K562 (cell line): ENCODE measurements around the gene TTLL3. TPM values are rescaled to one million over a fixed set of nuclear protein-coding genes. Genes with fewer than 3 reads are reported as not detected.

Experiments
- BRCA1 ChIP-seq, 2 experiments: fragments of 450-650 bp in 1 of 2; sonication (generic) in 1 of 2; formaldehyde crosslinking in 1 of 2; IDR thresholded peaks; 2 replicates each; pipeline versions ENCODE4 v1.5.0 to v1.6.1; 2017 to 2020; ENCODE audit warnings: mild to moderate bottlenecking in 1 of 2, missing genetic modification reagents in 1 of 2
- ETV5 ChIP-seq: sonication (generic); formaldehyde crosslinking; IDR thresholded peaks from 2 replicates; pipeline ENCODE4 v1.4.0; 2020; ENCODE audit warnings: low read depth, mild to moderate bottlenecking, missing genetic modification reagents
- GABPB2 ChIP-seq: fragments of 250-450 bp; sonication (Bioruptor Pico); conservative IDR thresholded peaks from 2 replicates; pipeline ENCODE4 v1.5.1; 2021; ENCODE audit warnings: mild to moderate bottlenecking
- GATA2 ChIP-seq: sonication (generic); formaldehyde crosslinking; IDR thresholded peaks from 2 replicates; pipeline ENCODE4 v1.4.0; 2020; ENCODE audit warnings: mild to moderate bottlenecking, missing genetic modification reagents
- MLX ChIP-seq, 2 experiments: fragments of 450-650 bp in 1 of 2; sonication (generic) in 1 of 2; formaldehyde crosslinking; conservative IDR thresholded peaks; 2 replicates each; pipeline versions ENCODE4 v1.4.0 to v1.8.1; 2020 to 2022; ENCODE audit warnings: mild to moderate bottlenecking in 1 of 2, missing genetic modification reagents in 1 of 2
- NONO ChIP-seq, 2 experiments: fragments of 200-400 bp in 1 of 2; fragments of 450-650 bp in 1 of 2; formaldehyde crosslinking in 1 of 2; IDR thresholded peaks; 2 replicates each; pipeline ENCODE4 v1.6.1; 2017; ENCODE audit warnings: low read depth in 2 of 2, mild to moderate bottlenecking in 2 of 2, moderate library complexity in 2 of 2, low read length in 1 of 2
- POLR2AphosphoS5 ChIP-seq: IDR thresholded peaks from 2 replicates; pipeline ENCODE4 v1.6.1; 2011; ENCODE audit warnings: mild to moderate bottlenecking, low read depth, low read length, moderate library complexity; ENCODE audit not compliant: control insufficient read depth, insufficient read depth
- POLR3G ChIP-seq: IDR thresholded peaks from 2 replicates; pipeline ENCODE4 v1.6.1; 2011; ENCODE audit not compliant: insufficient read length, insufficient replicate concordance; ENCODE audit errors: extremely low read depth
- SREBF2 ChIP-seq: sonication (generic); formaldehyde crosslinking; IDR thresholded peaks from 2 replicates; pipeline ENCODE4 v1.4.0; 2020; ENCODE audit warnings: mild to moderate bottlenecking, missing genetic modification reagents
- SRF ChIP-seq, 2 experiments: fragments of 250-450, 450-650 bp in 1 of 2; sonication (Bioruptor Pico) in 1 of 2; sonication (generic) in 1 of 2; formaldehyde crosslinking; IDR thresholded peaks; 2 replicates each; pipeline versions ENCODE4 v1.5.0 to v1.5.1; 2020 to 2022; ENCODE audit warnings: mild to moderate bottlenecking in 1 of 2, missing genetic modification reagents in 1 of 2
- SRSF1 ChIP-seq: fragments of 200-400 bp; formaldehyde crosslinking; IDR thresholded peaks from 2 replicates; pipeline ENCODE4 v1.6.1; 2017; ENCODE audit warnings: mild to moderate bottlenecking, low read depth, low read length, moderate library complexity
- STAT5A ChIP-seq: IDR thresholded peaks from 2 replicates; pipeline ENCODE4 v1.6.1; 2012; ENCODE audit warnings: low read length, inconsistent platforms, borderline replicate concordance
- TARDBP ChIP-seq: fragments of 450-650 bp; IDR thresholded peaks from 2 replicates; pipeline ENCODE4 v1.6.1; 2016
- THAP12 ChIP-seq: fragments of 250-450 bp; sonication (Bioruptor Pico); IDR thresholded peaks from 2 replicates; pipeline ENCODE4 v1.9.0; 2021; ENCODE audit warnings: mild to moderate bottlenecking, inconsistent platforms
- YY1 ChIP-seq, 3 experiments: IDR thresholded peaks; 2 replicates each; pipeline ENCODE4 v1.6.1; 2011; ENCODE audit warnings: low read length in 2 of 3, mild to moderate bottlenecking in 2 of 3, moderate library complexity in 2 of 3, borderline replicate concordance in 1 of 3, control low read depth in 1 of 3, low read depth in 1 of 3; ENCODE audit not compliant: insufficient read depth in 3 of 3, insufficient replicate concordance in 2 of 3, control insufficient read depth in 1 of 3, insufficient read length in 1 of 3; ENCODE audit errors: extremely low read depth in 1 of 3
- ZBTB17 ChIP-seq: fragments of 450-650 bp; formaldehyde crosslinking; IDR thresholded peaks from 2 replicates; pipeline ENCODE4 v1.4.0; 2020; ENCODE audit warnings: mild to moderate bottlenecking
- ZNF280A ChIP-seq: fragments of 450-650 bp; IDR thresholded peaks from 2 replicates; pipeline ENCODE4 v1.6.1; 2018; ENCODE audit warnings: mild to moderate bottlenecking, low read depth; ENCODE audit not compliant: partially characterized antibody
- ZNF444 ChIP-seq: fragments of 250-450 bp; sonication (Bioruptor Pico); IDR thresholded peaks from 2 replicates; pipeline ENCODE4 v1.4.0; 2020; ENCODE audit warnings: mild to moderate bottlenecking, moderate library complexity
- ZNF655 ChIP-seq: fragments of 250-450 bp; sonication (Bioruptor Pico); IDR thresholded peaks from 2 replicates; pipeline ENCODE4 v1.5.0; 2021
- ZNF785 ChIP-seq: fragments of 250-450 bp; sonication (Bioruptor Pico); IDR thresholded peaks from 2 replicates; pipeline ENCODE4 v1.4.0; 2020; ENCODE audit warnings: mild to moderate bottlenecking
- ZZZ3 ChIP-seq: fragments of 450-650 bp; IDR thresholded peaks from 2 replicates; pipeline ENCODE4 v1.6.1; 2016; ENCODE audit warnings: antibody characterized with exemption, mild to moderate bottlenecking, moderate library complexity
- polyA plus RNA-seq, 8 experiments: library from polyadenylated mRNA; depleted of rRNA in 4 of 8; stranded (reverse) in 5 of 8; unstranded in 3 of 8; fragments of >200 nt; fragmentation: Nextera tagmentation in 2 of 8; fragmentation: Illumina TruSeq in 1 of 8; extraction: Ambion mirVana in 2 of 8; extraction: Trizol in 1 of 8; gene quantifications; 2 replicates each; pipeline versions ENCODE4 v1.2.1 to v1.2.3, GENCODE V29; 2011 to 2014; ENCODE audit warnings: inconsistent platforms in 1 of 8, missing spikeins in 1 of 8
- total RNA-seq, 7 experiments: library from RNA; depleted of rRNA in 6 of 7; stranded (reverse); fragments of >200 nt in 6 of 7; fragmentation: Illumina TruSeq in 2 of 7; extraction: Trizol in 2 of 7; gene quantifications; 2 replicates each; pipeline versions ENCODE4 v1.2.1 to v1.2.3, GENCODE V29; 2011 to 2021; ENCODE audit warnings: low replicate concordance in 1 of 7

The TTLL3 gene
- total and polyA plus RNA-seq, 9 of the 15 experiments (the other 6 are each of a cell fraction or from before 2014, with no cell fraction given) = 8.9 to 106 (median 33.2) TPM

GRCh38 chr3:9843715-9844438 is 33.8 kb downstream of the TTLL3 start, which contains the start of gene RPUSD3 (continued):
- TF ChIP-seq ZNF280A (no peak), MLX (CRISPR knock-in tag; conservative IDR thresholded peaks at IDR 0.05) (no peak), ZNF655 (no peak), NONO (IDR thresholded peaks at IDR 0.05; ENCODE audit: low read depth in 2 of 2, low read length in 1 of 2) (peak in 1 of 2 experiments; percentile 49; a peak in 1 of 4 replicates), STAT5A (no peak), ZZZ3 (no peak), GABPB2 (CRISPR knock-in tag) (no peak; the same call in 1 of the 2 replicates), SRF (CRISPR knock-in tag; IDR thresholded peaks at IDR 0.05) (peak in 1 of 2 experiments; percentile 56; a peak in 1 of 4 replicates), POLR2AphosphoS5 (peak; percentile 69), ZNF785 (no peak), SRSF1 (no peak), THAP12 (peak; percentile 51; the same call in 1 of the 2 replicates), ZBTB17 (no peak; the same call in 1 of the 2 replicates), ZNF444 (CRISPR knock-in tag) (no peak), POLR3G (no peak), TARDBP (no peak), YY1 (IDR thresholded peaks at IDR 0.05; ENCODE audit: borderline replicate concordance in 1 of 3, control insufficient read depth in 1 of 3, extremely low read depth in 1 of 3, insufficient read depth in 3 of 3, insufficient read length in 1 of 3, insufficient replicate concordance in 2 of 3, low read depth in 1 of 3, low read length in 2 of 3) (peak in 2 of 3 experiments; percentile 47 to 78), ETV5 (CRISPR knock-in tag) (no peak), SREBF2 (CRISPR knock-in tag) (no peak), BRCA1 (IDR thresholded peaks at IDR 0.05) (no peak), BRCA1 (CRISPR knock-in tag; IDR thresholded peaks at IDR 0.05) (no peak), GATA2 (CRISPR knock-in tag) (no peak)
